GM18519 (cell line): ENCODE results near the gene ORM2.
"Not testable (repeated sequence)": the region's sequence is repeated elsewhere in the genome, so short reads cannot be mapped to it uniquely, and the experiment has no call there.

Source experiments
- ATAC-seq: cut with Tn5 transposase; IDR thresholded peaks from one replicate; pipeline ENCODE4 v1.9.1; 2021; ENCODE audit warnings: mild to moderate bottlenecking, moderate library complexity; ENCODE audit not compliant: unreplicated experiment, low FRiP score

The ORM2 gene

GRCh38 chr9:114328937-114329624 lies 588 bp upstream of the ORM2 start:
- ATAC-seq: not testable (repeated sequence)

- no peak for ATAC-seq
Observed at GRCh38 chr9:114330636-114331035, 967 bp downstream of the ORM2 start.

- not testable (repeated sequence) for ATAC-seq
Observed at GRCh38 chr9:114331229-114332195, 1.8 kb downstream of the ORM2 start.

- ATAC-seq: not testable (repeated sequence)
Observed at GRCh38 chr9:114332474-114333040, 2.9 kb downstream of the ORM2 start.

- not testable (repeated sequence) for ATAC-seq
Observed at GRCh38 chr9:114333718-114334117, 4.0 kb downstream of the ORM2 start.

GRCh38 chr9:114334490-114334889 lies 4.8 kb downstream of the ORM2 start:
- no peak for ATAC-seq

- no peak for ATAC-seq
Observed at GRCh38 chr9:114335745-114336144, 6.1 kb downstream of the ORM2 start.

- no peak for ATAC-seq
Observed at GRCh38 chr9:114336157-114336556, 6.5 kb downstream of the ORM2 start.

GRCh38 chr9:114336699-114337395 lies 7.2 kb downstream of the ORM2 start:
- no peak for ATAC-seq

GRCh38 chr9:114338187-114338586 lies 8.5 kb downstream of the ORM2 start:
- no peak for ATAC-seq

GRCh38 chr9:114339130-114339908 lies 9.7 kb downstream of the ORM2 start:
- ATAC-seq: no peak

- ATAC-seq: no peak
Observed at GRCh38 chr9:114341152-114341830, 11.6 kb downstream of the ORM2 start.

- no peak for ATAC-seq
Observed at GRCh38 chr9:114341991-114342390, 12.3 kb downstream of the ORM2 start.

GRCh38 chr9:114342755-114343440 lies 13.2 kb downstream of the ORM2 start:
- no peak for ATAC-seq

GRCh38 chr9:114343471-114344187 lies 14.0 kb downstream of the ORM2 start:
- no peak for ATAC-seq

- no peak for ATAC-seq
Observed at GRCh38 chr9:114344188-114344566, 14.5 kb downstream of the ORM2 start.

GRCh38 chr9:114344692-114345091 lies 15.0 kb downstream of the ORM2 start:
- ATAC-seq: no peak

GRCh38 chr9:114345493-114346065 lies 15.9 kb downstream of the ORM2 start:
- ATAC-seq: no peak
